DOHH2 (cell line): ENCODE measurements around the gene GALNTL6.

Experiments
- CTCF ChIP-seq: fragments of 200-600 bp; sonication (generic); IDR thresholded peaks from one replicate; pipeline ENCODE4 v1.5.1; 2014; ENCODE audit warnings: antibody characterized with exemption, mild to moderate bottlenecking, low read depth, low read length; ENCODE audit not compliant: poor library complexity, severe bottlenecking
- EZH2phosphoT487 ChIP-seq: fragments of 200-600 bp; sonication (generic); IDR thresholded peaks from 2 replicates; pipeline ENCODE4 v1.6.1; 2017; ENCODE audit warnings: borderline replicate concordance, mild to moderate bottlenecking, antibody characterized with exemption, low read length, moderate library complexity, mixed read lengths

- no peak for TF ChIP-seq CTCF
- no peak for TF ChIP-seq EZH2phosphoT487
Measured at GRCh38 chr4:171919314-171919713, 106.1 kb downstream of the GALNTL6 start.
